Measurements from ENCODE around the gene MED25. TPM values are rescaled to one million over a fixed set of nuclear protein-coding genes. Genes with fewer than 3 reads are reported as not detected.

MED25 gene
- total and polyA plus RNA-seq, 4 experiments from 2014 or later: 10.7 to 48.8 (median 32.4) TPM

- no peak overlapping the region for H3K4me3 Mint-ChIP-seq
- H3K9me3 Mint-ChIP-seq: no peaks in the 10 kb centered on the region
- peaks cover 4% of the 10 kb centered on the region for H3K4me1 ChIP-seq (ENCODE audit: insufficient read depth, low read length)
- peaks cover 55% of the 10 kb centered on the region for H3K36me3 ChIP-seq (ENCODE audit: insufficient read depth, low read length)
- ChIA-PET POLR2A (ENCODE audit: partially characterized antibody) (interaction anchor here (1.2 kb wide), 1 partner anchor 16 kb away, joined by 3 read pairs; the partner anchor contains the start of gene PNKP), CTCF (ENCODE audit: partially characterized antibody) (interaction anchor here (1.2 kb wide), 1 partner anchor 54 kb away, joined by 3 read pairs; no protein-coding TSS in a partner anchor)
- DNase-seq: no peak
- H3K36me3 Mint-ChIP-seq: peaks cover 26 to 28% of the 10 kb centered on the region in 2 donors
- H3K27me3 ChIP-seq (ENCODE audit: insufficient read depth, low read length): no peaks in the 10 kb centered on the region
- H3K27ac Mint-ChIP-seq: no peak overlapping the region
- no peak overlapping the region for H3K4me3 ChIP-seq (ENCODE audit: low read length in 2 of 2)
- H3K27me3 Mint-ChIP-seq: no peaks in the 10 kb centered on the region
- intact Hi-C loops (cut with micrococcal nuclease): no loop called here
- H3K4me1 Mint-ChIP-seq: peaks cover 0 to 13% (median 2%) of the 10 kb centered on the region in 4 donors
- H3K27ac ChIP-seq (ENCODE audit: low read depth, low read length): no peak overlapping the region
- H3K9me3 ChIP-seq (ENCODE audit: control insufficient read depth in 1 of 2, low read length in 2 of 2): no peaks in the 10 kb centered on the region
Observed at GRCh38 chr19:49884109-49884508, 66.0 kb downstream of the MED25 start.

DNA sequence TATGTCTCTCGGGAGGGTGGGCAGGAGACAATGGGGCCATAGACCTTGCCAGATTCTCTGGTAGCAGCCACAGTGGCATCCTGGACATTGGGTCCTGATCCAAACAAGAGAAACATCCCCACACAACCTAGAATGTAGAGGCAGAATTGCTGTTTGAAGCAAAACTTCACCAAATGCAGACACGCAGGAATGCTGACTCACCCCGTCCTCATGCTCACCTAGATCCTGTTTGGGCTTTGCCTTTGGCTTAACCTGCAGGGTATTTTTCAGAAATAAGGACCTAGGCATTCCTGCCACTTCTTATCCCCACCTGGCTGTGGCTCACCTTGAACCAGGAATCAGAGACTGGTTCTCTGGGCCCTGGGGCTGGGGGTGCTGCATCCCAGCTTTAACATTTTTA, 66.7 kb downstream of the MED25 start:
- peak overlapping the region in 1 of 7 donors; percentile 29 for H3K27ac Mint-ChIP-seq
- H3K9me3 Mint-ChIP-seq: no peaks in the 10 kb centered on the region
- H3K27me3 Mint-ChIP-seq: no peaks in the 10 kb centered on the region
- ChIA-PET POLR2A (ENCODE audit: partially characterized antibody) (no interaction called here), CTCF (ENCODE audit: partially characterized antibody) (interaction anchor here (1.2 kb wide), 1 partner anchor 53 kb away, joined by 3 read pairs; no protein-coding TSS in a partner anchor)
- peaks cover 0 to 15% (median 2%) of the 10 kb centered on the region in 4 donors for H3K4me1 Mint-ChIP-seq
- Histone ChIP-seq H3K27ac (ENCODE audit: low read depth, low read length) (no peak overlapping the region), H3K36me3 (ENCODE audit: insufficient read depth, low read length) (peaks cover 49% of the 10 kb centered on the region), H3K27me3 (ENCODE audit: insufficient read depth, low read length) (no peaks in the 10 kb centered on the region), H3K9me3 (ENCODE audit: control insufficient read depth in 1 of 2, low read length in 2 of 2) (no peaks in the 10 kb centered on the region), H3K4me3 (ENCODE audit: low read length in 2 of 2) (no peak overlapping the region), H3K4me1 (ENCODE audit: insufficient read depth, low read length) (peaks cover 4% of the 10 kb centered on the region)
- H3K4me3 Mint-ChIP-seq: no peak overlapping the region
- H3K36me3 Mint-ChIP-seq: peaks cover 22 to 24% of the 10 kb centered on the region in 2 donors
- intact Hi-C loops (cut with micrococcal nuclease): no loop called here
- DNase-seq: no peak

Small RNA genes within 50 kb of the gene (microRNA-seq; reads per million reads assigned to microRNA genes)
- gene MIR4749 (ENCODE audit: borderline microRNAs expressed, borderline number of aligned reads, borderline replicate concordance) (not detected), gene MIR6799 (ENCODE audit: borderline microRNAs expressed, borderline number of aligned reads, borderline replicate concordance) (not detected), gene MIR6800 (ENCODE audit: borderline microRNAs expressed, borderline number of aligned reads, borderline replicate concordance) (not detected)

Other genes starting within 250 kb of the MED25 start
- gene NOSIP, start 237.7 kb upstream of the MED25 start, total RNA-seq: 100 to 1,000 TPM; 177 to 191 TPM
- gene NOSIP, start 237.7 kb upstream of the MED25 start, polyA plus RNA-seq: 100 to 1,000 TPM; 650 to 674 TPM
- 1 to 10 TPM; 1.0 to 1.7 TPM for gene PRRG2, start 237.0 kb upstream of the MED25 start, total RNA-seq
- under 1 TPM in 1 of 2 donors, not detected in 1; 0.34 TPM for gene PRRG2, start 237.0 kb upstream of the MED25 start, polyA plus RNA-seq
- 10 to 100 TPM; 64.6 to 65.1 TPM for gene PRR12, start 227.1 kb upstream of the MED25 start, total RNA-seq
- gene PRR12, start 227.1 kb upstream of the MED25 start, polyA plus RNA-seq: 1 to 10 TPM in 1 of 2 donors, not detected in 1; 1.2 TPM
- gene RRAS, start 178.1 kb upstream of the MED25 start, total RNA-seq: 10 to 100 TPM; 12.0 to 13.4 TPM
- gene RRAS, start 178.1 kb upstream of the MED25 start, polyA plus RNA-seq: 10 to 100 TPM; 28.0 to 32.1 TPM
- 10 to 100 TPM; 60.5 to 62.7 TPM for gene SCAF1, start 176.1 kb upstream of the MED25 start, total RNA-seq
- gene SCAF1, start 176.1 kb upstream of the MED25 start, polyA plus RNA-seq: 1 to 10 TPM in 1 of 2 donors, not detected in 1; 4.0 TPM
- 100 to 1,000 TPM; 366 to 386 TPM for gene IRF3, start 152.4 kb upstream of the MED25 start, total RNA-seq
- gene IRF3, start 152.4 kb upstream of the MED25 start, polyA plus RNA-seq: 10 to 100 TPM; 64.1 to 72.8 TPM
- 10 to 100 TPM; 21.9 to 22.1 TPM for gene BCL2L12, start 152.4 kb upstream of the MED25 start, total RNA-seq
- 10 to 100 TPM; 16.3 to 17.2 TPM for gene BCL2L12, start 152.4 kb upstream of the MED25 start, polyA plus RNA-seq
- gene PRMT1, start 141.0 kb upstream of the MED25 start, total RNA-seq: 10 to 100 TPM; 76.6 to 92.9 TPM
- gene PRMT1, start 141.0 kb upstream of the MED25 start, polyA plus RNA-seq: 100 to 1,000 TPM; 140 to 213 TPM
- gene ADM5, start 128.7 kb upstream of the MED25 start, total RNA-seq: 1 to 10 TPM; 4.0 to 4.4 TPM
- under 1 TPM in 1 of 2 donors, not detected in 1; 0.24 TPM for gene ADM5, start 128.7 kb upstream of the MED25 start, polyA plus RNA-seq
- 1 to 10 TPM in 1 of 2 experiments, under 1 TPM in 1; 0.64 to 1.5 TPM for gene CPT1C, start 127.2 kb upstream of the MED25 start, total RNA-seq
- gene CPT1C, start 127.2 kb upstream of the MED25 start, polyA plus RNA-seq: under 1 TPM; 0.24 to 0.57 TPM
- 1 to 10 TPM in 1 of 2 experiments, under 1 TPM in 1; 0.90 to 1.1 TPM for gene TSKS, start 55.0 kb upstream of the MED25 start, total RNA-seq
- gene TSKS, start 55.0 kb upstream of the MED25 start, polyA plus RNA-seq: under 1 TPM; 0.16 to 0.56 TPM
- gene AP2A1, start 51.3 kb upstream of the MED25 start, total RNA-seq: 10 to 100 TPM; 55.5 to 56.2 TPM
- 1 to 10 TPM; 2.6 to 9.5 TPM for gene AP2A1, start 51.3 kb upstream of the MED25 start, polyA plus RNA-seq
- 10 to 100 TPM; 22.4 to 24.1 TPM for gene FUZ, start 5.0 kb upstream of the MED25 start, total RNA-seq
- 1 to 10 TPM; 4.9 to 7.4 TPM for gene FUZ, start 5.0 kb upstream of the MED25 start, polyA plus RNA-seq
- gene PTOV1, start 32.9 kb downstream of the MED25 start, total RNA-seq: 100 to 1,000 TPM; 150 to 156 TPM
- gene PTOV1, start 32.9 kb downstream of the MED25 start, polyA plus RNA-seq: 10 to 100 TPM; 40.7 to 57.9 TPM
- gene PNKP, start 49.3 kb downstream of the MED25 start, total RNA-seq: 100 to 1,000 TPM; 171 to 192 TPM
- gene PNKP, start 49.3 kb downstream of the MED25 start, polyA plus RNA-seq: 10 to 100 TPM; 28.9 to 33.9 TPM
- 10 to 100 TPM; 19.7 to 20.2 TPM for gene AKT1S1, start 59.1 kb downstream of the MED25 start, total RNA-seq
- gene AKT1S1, start 59.1 kb downstream of the MED25 start, polyA plus RNA-seq: 1 to 10 TPM; 2.5 to 4.8 TPM
- gene TBC1D17, start 59.4 kb downstream of the MED25 start, total RNA-seq: 100 to 1,000 TPM; 101 TPM
- 10 to 100 TPM in 1 of 2 donors, 1 to 10 TPM in 1; 6.0 to 14.9 TPM for gene TBC1D17, start 59.4 kb downstream of the MED25 start, polyA plus RNA-seq
- gene IL4I1, start 78.6 kb downstream of the MED25 start, total RNA-seq: 1 to 10 TPM; 2.6 to 3.4 TPM
- gene IL4I1, start 78.6 kb downstream of the MED25 start, polyA plus RNA-seq: 10 to 100 TPM in 1 of 2 donors, 1 to 10 TPM in 1; 9.4 to 10.4 TPM
- gene ATF5, start 110.9 kb downstream of the MED25 start, total RNA-seq: 1 to 10 TPM; 7.9 to 8.3 TPM
- 1 to 10 TPM; 1.8 to 2.3 TPM for gene ATF5, start 110.9 kb downstream of the MED25 start, polyA plus RNA-seq
- 10 to 100 TPM; 65.2 to 68.2 TPM for gene NUP62, start 111.2 kb downstream of the MED25 start, total RNA-seq
- 10 to 100 TPM; 43.3 to 71.0 TPM for gene NUP62, start 111.2 kb downstream of the MED25 start, polyA plus RNA-seq
- not detected for gene SIGLEC11, start 142.9 kb downstream of the MED25 start, total RNA-seq
- not detected for gene SIGLEC11, start 142.9 kb downstream of the MED25 start, polyA plus RNA-seq
- gene VRK3, start 207.1 kb downstream of the MED25 start, total RNA-seq: 100 to 1,000 TPM; 109 to 114 TPM
- gene VRK3, start 207.1 kb downstream of the MED25 start, polyA plus RNA-seq: 100 to 1,000 TPM in 1 of 2 donors, 10 to 100 TPM in 1; 85.8 to 106 TPM
- 1 to 10 TPM; 8.8 to 9.0 TPM for gene ZNF473, start 207.7 kb downstream of the MED25 start, total RNA-seq
- gene ZNF473, start 207.7 kb downstream of the MED25 start, polyA plus RNA-seq: 1 to 10 TPM; 2.0 to 5.1 TPM

Data from CD4-positive, alpha-beta memory T cell (primary cell).